MM.1S (cell line): Measurements from ENCODE around the gene PFDN1.

Experiments
- DNase-seq: peaks from one replicate; pipeline ENCODE4 v3.0.0-alpha.2; 2015
- H2AFZ ChIP-seq: fragments of 300-600 bp; sonication (generic); 2 replicates; pipeline ENCODE4 v1.6.0; 2016; ENCODE audit warnings: antibody characterized with exemption, low read length
- H3F3A ChIP-seq: fragments of 300-600 bp; sonication (generic); 2 replicates; pipeline ENCODE4 v1.6.1; 2016; ENCODE audit warnings: mild to moderate bottlenecking, antibody characterized with exemption, low read length, moderate library complexity, mixed read lengths; ENCODE audit not compliant: insufficient read depth
- H3K27ac ChIP-seq: fragments of 300-600 bp; sonication (generic); 2 replicates; pipeline ENCODE4 v1.5.1; 2016; ENCODE audit warnings: mild to moderate bottlenecking, low read length
- H3K27me3 ChIP-seq: fragments of 300-600 bp; sonication (generic); replicated peaks from 2 replicates; pipeline ENCODE4 v1.6.0; 2016; ENCODE audit warnings: low read length; ENCODE audit not compliant: insufficient read depth
- H3K36me3 ChIP-seq: fragments of 300-600 bp; sonication (generic); replicated peaks from 2 replicates; pipeline ENCODE4 v1.6.1; 2016; ENCODE audit warnings: mild to moderate bottlenecking, low read length, mixed read lengths; ENCODE audit not compliant: insufficient read depth
- H3K4me1 ChIP-seq: fragments of 300-600 bp; sonication (generic); 2 replicates; pipeline ENCODE4 v1.6.1; 2016; ENCODE audit warnings: low read length, mixed read lengths
- H3K4me2 ChIP-seq: fragments of 300-600 bp; sonication (generic); 2 replicates; pipeline ENCODE4 v1.6.0; 2016; ENCODE audit warnings: low read depth, low read length
- H3K4me3 ChIP-seq: fragments of 300-600 bp; sonication (generic); 2 replicates; pipeline ENCODE4 v1.5.1; 2016; ENCODE audit warnings: low read length, mixed read lengths
- H3K79me2 ChIP-seq: fragments of 300-600 bp; sonication (generic); 2 replicates; pipeline ENCODE4 v1.6.1; 2016; ENCODE audit warnings: mixed run types, low read length, mixed read lengths
- H3K9ac ChIP-seq: fragments of 300-600 bp; sonication (generic); 2 replicates; pipeline ENCODE4 v1.6.1; 2016; ENCODE audit warnings: low read length, mixed read lengths
- H3K9me2 ChIP-seq: fragments of 300-600 bp; sonication (generic); replicated peaks from 2 replicates; pipeline ENCODE4 v1.6.1; 2016; ENCODE audit warnings: mild to moderate bottlenecking, low read length, mixed read lengths; ENCODE audit not compliant: insufficient read depth
- H3K9me3 ChIP-seq: fragments of 300-600 bp; sonication (generic); replicated peaks from 2 replicates; pipeline ENCODE4 v1.6.1; 2016; ENCODE audit warnings: mild to moderate bottlenecking, low read length, mixed read lengths; ENCODE audit not compliant: insufficient read depth
- H4K20me1 ChIP-seq: fragments of 300-600 bp; sonication (generic); 2 replicates; pipeline ENCODE4 v1.6.1; 2016; ENCODE audit warnings: mild to moderate bottlenecking, low read length, moderate library complexity, mixed read lengths; ENCODE audit not compliant: insufficient read depth
- CTCF ChIP-seq: fragments of 300-600 bp; sonication (generic); IDR thresholded peaks from 2 replicates; pipeline ENCODE4 v1.5.1; 2016; ENCODE audit warnings: antibody characterized with exemption, low read length, mixed read lengths
- EZH2 ChIP-seq: fragments of 300-600 bp; sonication (generic); optimal IDR thresholded peaks from 2 replicates; pipeline ENCODE3; 2017; ENCODE audit warnings: low read depth, mild to moderate bottlenecking, antibody characterized with exemption, low read length, mixed read lengths
- EZH2phosphoT487 ChIP-seq: fragments of 300-600 bp; sonication (generic); IDR thresholded peaks from 2 replicates; pipeline ENCODE4 v1.6.1; 2018; ENCODE audit warnings: antibody characterized with exemption, low read length

PFDN1 gene

GRCh38 chr5:140318792-140319191 lies 15.9 kb upstream of the PFDN1 start:
- Histone ChIP-seq H3K9ac (no peak overlapping the region), H3K4me3 (no peak overlapping the region), H3K27ac (no peak overlapping the region), H4K20me1 (no peaks in the 10 kb centered on the region), H3K79me2 (no peaks in the 10 kb centered on the region), H2AFZ (no peak overlapping the region), H3K9me3 (no peaks in the 10 kb centered on the region), H3K9me2 (no peaks in the 10 kb centered on the region), H3K36me3 (no peaks in the 10 kb centered on the region), H3F3A (no peaks in the 10 kb centered on the region), H3K27me3 (no peaks in the 10 kb centered on the region), H3K4me2 (no peak overlapping the region), H3K4me1 (no peaks in the 10 kb centered on the region)
- TF ChIP-seq CTCF (no peak), EZH2phosphoT487 (no peak), EZH2 (no peak)
- DNase-seq = no peak

DNA sequence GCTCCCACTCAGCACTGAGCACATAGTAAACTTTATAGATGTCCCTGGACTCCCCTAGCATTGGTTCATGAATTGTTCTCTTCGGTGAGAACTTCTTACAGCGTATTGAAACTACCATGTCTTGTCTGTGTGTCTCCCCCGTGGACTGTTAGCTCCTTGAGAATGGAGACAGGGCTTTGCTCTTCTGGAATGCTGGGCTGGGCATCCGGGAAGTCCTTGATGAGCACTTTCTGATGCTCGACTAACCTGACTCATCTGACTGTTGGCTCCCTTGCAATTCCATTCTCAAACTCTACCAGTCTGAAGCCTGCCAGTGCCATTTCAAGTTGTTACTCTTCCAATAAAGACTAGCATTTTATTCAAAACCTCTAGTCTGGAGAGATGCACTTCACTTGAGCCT lies 15.0 kb upstream of the PFDN1 start:
- H3K27me3 ChIP-seq = no peaks in the 10 kb centered on the region
- H3K4me2 ChIP-seq = no peak overlapping the region
- H3K79me2 ChIP-seq = no peaks in the 10 kb centered on the region
- no peak overlapping the region for H2AFZ ChIP-seq
- H3K9me2 ChIP-seq = no peaks in the 10 kb centered on the region
- no peak for DNase-seq
- H3K4me3 ChIP-seq = no peak overlapping the region
- no peak overlapping the region for H3K27ac ChIP-seq
- H3F3A ChIP-seq = no peaks in the 10 kb centered on the region
- H3K9me3 ChIP-seq = no peaks in the 10 kb centered on the region
- TF ChIP-seq CTCF (no peak), EZH2 (no peak), EZH2phosphoT487 (no peak)
- H3K36me3 ChIP-seq = no peaks in the 10 kb centered on the region
- no peaks in the 10 kb centered on the region for H3K4me1 ChIP-seq
- H4K20me1 ChIP-seq = no peaks in the 10 kb centered on the region
- H3K9ac ChIP-seq = no peak overlapping the region

DNA sequence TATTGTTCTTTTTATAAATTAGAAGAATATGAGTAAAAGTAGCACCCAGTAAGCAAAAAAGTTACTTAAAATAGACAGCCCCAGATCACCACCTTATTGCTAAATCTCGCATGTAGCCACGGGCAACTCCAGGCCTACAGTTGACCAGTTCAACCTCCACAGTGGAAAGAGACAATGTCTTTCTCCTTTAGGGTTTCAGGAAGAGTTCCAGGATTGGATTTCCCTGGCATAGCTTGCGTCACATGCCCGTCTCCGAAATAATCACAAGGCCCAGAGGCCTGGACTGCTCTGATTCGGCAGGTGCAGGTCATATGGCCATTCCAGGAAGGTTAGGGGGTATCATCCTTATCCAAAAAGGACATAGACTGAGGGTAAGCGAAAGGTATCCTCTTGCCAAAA lies 9.9 kb upstream of the PFDN1 start:
- H3K4me3 ChIP-seq = no peak overlapping the region
- H3K4me1 ChIP-seq = no peaks in the 10 kb centered on the region
- no peaks in the 10 kb centered on the region for H3K27me3 ChIP-seq
- no peak overlapping the region for H2AFZ ChIP-seq
- H3K27ac ChIP-seq = no peak overlapping the region
- no peaks in the 10 kb centered on the region for H3K79me2 ChIP-seq
- H3F3A ChIP-seq = no peaks in the 10 kb centered on the region
- H3K9ac ChIP-seq = no peak overlapping the region
- H3K9me2 ChIP-seq = no peaks in the 10 kb centered on the region
- H4K20me1 ChIP-seq = no peaks in the 10 kb centered on the region
- DNase-seq = no peak
- no peaks in the 10 kb centered on the region for H3K36me3 ChIP-seq
- TF ChIP-seq CTCF (no peak), EZH2phosphoT487 (no peak), EZH2 (no peak)
- no peaks in the 10 kb centered on the region for H3K9me3 ChIP-seq
- H3K4me2 ChIP-seq = no peak overlapping the region
